LNCAP (cell line): ENCODE measurements around the gene LPAR5.

Experiments
- TF ChIP-seq, protein P1 (sequence below): fragments of 450-650 bp; IDR thresholded peaks from 2 replicates; pipeline ENCODE4 v1.5.1; 2017; ENCODE audit warnings: mild to moderate bottlenecking

The LPAR5 gene

DNA sequence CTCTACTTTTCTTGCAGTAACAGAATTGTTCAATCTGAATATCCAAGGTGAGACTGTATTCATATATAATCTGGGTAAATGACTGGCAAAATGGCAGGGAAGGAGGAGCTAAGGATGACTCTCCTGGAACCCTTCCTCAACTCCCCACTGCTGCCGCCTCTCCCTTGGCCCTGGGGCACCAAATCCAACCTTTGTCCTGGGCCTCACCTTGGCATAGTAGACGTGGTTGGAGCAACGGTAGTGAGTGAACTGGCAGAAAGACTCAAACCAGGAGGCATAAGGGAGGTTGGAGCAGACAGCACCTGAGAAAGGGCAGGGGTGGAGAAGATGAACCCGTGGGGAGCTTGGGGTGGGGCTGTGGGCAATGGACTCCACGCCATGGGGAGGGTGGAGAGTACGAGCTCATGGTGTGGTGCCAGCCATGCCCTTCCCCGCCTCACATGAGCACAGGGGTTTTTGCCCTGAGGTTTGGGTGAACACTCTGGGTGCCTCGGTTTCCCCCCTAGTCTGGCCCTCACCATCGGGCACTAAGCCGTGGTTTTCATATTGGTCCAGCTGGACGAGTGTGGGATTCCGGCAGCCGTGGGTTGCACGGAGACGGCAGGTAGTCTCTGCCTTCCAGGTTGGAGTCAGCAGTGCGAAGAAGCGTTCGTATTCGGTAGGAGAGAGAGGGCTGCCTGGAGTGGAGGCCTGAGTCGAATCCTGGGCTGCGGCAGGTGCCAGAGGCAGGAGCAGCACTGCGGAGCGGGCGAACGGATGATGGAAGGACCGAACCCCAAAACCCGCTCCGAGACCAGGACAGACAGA is 10.7 kb upstream of the LPAR5 start:
- TF ChIP-seq, protein P1, sequence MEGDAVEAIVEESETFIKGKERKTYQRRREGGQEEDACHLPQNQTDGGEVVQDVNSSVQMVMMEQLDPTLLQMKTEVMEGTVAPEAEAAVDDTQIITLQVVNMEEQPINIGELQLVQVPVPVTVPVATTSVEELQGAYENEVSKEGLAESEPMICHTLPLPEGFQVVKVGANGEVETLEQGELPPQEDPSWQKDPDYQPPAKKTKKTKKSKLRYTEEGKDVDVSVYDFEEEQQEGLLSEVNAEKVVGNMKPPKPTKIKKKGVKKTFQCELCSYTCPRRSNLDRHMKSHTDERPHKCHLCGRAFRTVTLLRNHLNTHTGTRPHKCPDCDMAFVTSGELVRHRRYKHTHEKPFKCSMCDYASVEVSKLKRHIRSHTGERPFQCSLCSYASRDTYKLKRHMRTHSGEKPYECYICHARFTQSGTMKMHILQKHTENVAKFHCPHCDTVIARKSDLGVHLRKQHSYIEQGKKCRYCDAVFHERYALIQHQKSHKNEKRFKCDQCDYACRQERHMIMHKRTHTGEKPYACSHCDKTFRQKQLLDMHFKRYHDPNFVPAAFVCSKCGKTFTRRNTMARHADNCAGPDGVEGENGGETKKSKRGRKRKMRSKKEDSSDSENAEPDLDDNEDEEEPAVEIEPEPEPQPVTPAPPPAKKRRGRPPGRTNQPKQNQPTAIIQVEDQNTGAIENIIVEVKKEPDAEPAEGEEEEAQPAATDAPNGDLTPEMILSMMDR: no peak

- TF ChIP-seq, protein P1: no peak
These were observed 9.1 kb upstream of the LPAR5 start for GRCh38 chr12:6644903-6645302.

- TF ChIP-seq, protein P1: no peak
These were observed 8.5 kb upstream of the LPAR5 start for GRCh38 chr12:6644257-6644596.

DNA sequence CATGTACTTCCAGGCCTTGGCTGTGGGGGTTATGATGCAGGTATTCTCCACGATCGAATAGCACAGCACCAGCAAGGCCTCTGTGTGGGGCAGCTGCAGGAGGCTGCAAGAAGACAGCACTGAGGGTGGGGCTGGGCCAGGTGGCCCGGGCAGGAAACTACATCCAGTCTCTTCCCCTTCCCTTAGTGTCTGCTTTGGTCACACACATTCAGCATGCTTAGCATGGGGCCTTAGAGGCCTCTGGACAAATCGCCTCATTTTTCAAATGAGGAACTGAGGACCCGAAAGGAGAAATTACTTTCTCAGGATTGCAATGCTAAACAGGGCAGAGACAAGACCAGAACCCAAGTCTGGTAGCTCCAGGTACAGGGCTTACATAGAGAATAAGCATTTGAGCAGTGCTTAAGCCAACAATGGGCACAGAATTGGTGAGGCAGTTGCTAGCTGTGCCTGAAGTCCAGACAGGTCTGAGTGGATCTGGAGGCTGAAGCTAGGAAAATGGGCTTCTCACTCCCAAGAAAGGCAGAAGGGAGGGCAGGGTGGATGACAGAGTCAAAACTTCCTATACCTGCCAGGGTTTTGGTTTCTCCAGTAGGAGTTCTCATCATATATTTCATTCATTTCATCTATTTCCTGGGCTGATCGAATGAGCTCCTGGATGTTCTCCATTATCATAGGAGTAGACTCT is 8.0 kb upstream of the LPAR5 start:
- TF ChIP-seq, protein P1: no peak

- TF ChIP-seq, protein P1: no peak
These were observed 5.4 kb upstream of the LPAR5 start for GRCh38 chr12:6641131-6641530.

DNA sequence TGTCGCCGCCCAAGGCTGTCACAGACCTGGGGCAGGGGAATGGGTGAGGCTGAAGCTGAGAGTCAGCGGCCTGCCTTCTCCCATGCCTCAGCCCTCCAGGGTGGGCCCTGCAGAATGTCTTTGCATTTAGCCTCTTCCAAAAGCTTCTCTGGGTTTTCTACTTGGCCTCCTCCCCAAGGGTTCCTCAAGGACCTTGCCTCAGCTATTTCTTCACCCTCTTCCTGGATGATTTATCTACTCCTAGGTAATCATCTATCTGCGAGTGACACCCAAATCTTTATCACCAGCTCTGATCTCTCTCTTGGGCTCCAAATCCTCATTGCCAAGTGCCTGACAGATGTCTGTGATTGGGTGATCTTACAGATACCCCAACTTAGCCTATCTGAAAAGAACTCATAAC is 4.7 kb upstream of the LPAR5 start:
- TF ChIP-seq, protein P1: no peak

DNA sequence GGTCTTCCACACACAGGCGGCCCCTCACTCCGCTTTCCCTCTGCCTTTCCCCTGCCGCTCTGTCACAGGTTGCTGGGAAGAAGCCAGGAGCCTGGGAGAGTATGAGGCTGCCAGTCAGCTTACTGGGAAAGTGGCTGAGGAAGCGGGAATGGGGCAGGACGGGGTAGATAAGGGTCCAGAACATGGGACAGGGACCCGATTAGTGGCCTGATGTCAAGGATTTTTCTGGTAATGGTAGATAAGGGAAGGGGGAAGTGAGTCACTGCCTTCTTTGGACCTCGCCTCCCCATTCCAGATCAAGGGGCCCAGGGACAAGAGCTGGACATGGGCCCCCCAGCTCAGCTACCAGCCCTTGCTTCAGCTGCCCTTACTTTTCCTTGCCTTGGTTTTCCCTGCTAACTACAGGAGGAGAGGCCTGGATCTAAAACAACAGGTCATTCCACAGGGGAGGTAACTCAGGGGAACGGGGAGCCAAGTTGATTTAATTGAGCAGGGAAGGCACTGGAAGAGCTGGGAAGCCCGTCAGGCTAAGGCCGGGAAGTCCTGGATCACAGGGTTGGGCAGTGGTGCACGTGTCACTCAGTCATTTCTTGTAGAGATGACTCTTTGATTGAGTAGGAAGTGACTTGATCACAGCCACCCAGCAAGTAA is 3.5 kb upstream of the LPAR5 start:
- TF ChIP-seq, protein P1: no peak
